Activated CD8-positive, alpha-beta memory T cell treated with anti-CD3 and anti-CD28 coated beads, Interleukin-2, amount 50 U/mL, for 24 hours (primary cell): Measurements from ENCODE around the gene CCNH.

Experiments
- DNase-seq: peaks from one replicate; pipeline ENCODE4 v3.0.0-alpha.2; 2020; ENCODE audit errors: extremely low read depth

Gene CCNH

DNA sequence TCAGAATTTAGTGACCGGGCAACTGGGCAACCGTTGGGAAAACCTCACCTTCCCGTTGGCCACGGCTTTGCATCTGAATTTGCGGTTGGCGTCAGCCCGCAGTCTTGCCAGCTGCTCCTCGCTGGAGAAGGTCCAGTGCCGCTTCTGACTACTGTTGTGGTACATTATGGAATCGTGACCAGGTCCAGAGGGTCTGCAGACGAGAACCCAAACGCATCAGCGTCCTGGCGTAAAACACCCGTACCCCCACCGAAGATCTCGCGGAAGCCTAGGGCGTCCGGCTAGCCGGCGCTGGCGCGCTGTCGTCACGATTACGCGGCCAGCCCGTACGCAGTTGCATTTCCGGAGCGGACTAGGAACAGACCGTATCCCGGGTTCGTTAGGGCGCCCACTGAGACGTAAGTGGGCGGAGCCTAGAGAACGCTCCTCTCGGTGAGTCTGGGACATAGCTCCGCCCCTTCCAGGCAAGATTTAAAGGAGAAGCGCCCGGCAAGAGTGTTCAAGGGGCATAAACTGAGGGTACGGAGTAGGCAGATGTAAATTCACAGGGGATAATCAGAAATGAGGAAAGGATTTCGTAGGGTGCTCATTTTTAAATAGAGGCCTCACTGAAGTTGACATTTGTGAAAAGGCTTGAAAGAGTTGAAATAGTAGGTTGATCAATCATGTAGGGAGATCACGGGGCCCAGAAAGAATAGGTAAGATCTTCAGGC lies at the start of gene CCNH:
Gene CCNH (minus strand): TSS at position 301 of the 713 bp plus-strand sequence. CDS start 136 bp downstream, at position 165.
- peak; percentile 91 for DNase-seq

DNA sequence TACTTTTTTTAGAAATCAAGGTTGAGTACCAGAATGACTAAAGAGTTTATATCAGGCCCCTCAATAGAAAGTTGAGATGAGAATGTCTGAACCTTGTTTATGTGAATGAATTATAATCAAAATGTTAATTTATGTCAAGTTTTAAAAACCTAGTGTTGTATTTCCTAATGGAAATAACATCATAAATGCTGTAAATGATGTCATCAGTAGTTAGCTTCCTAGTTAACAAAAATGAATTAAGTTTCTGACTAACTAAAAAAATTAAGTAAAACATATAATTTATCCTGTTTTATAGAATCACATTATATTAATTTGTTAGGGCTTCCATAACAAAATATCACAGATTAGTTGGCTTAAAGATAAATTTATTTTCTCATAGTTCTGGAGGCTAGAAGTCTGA lies 45.0 kb upstream of the CCNH start:
- DNase-seq, result no peak

DNA sequence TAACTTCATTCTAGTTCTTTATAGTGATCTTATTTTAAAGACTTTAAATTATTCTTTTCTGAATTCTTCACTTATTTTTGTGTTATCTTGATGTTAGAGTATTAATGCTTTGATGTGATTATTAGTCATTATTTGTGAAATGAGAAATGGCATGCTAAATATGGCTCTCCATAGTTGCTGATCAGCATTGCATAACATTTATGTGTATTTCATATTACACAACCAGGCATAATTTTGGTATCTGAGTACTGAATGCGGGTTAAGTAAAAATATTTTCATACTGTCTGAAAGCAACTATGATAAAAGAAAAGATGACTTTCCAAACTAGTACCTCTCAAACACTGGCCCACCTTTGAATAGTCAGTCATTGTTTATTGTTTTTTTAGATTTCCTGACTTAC lies 41.1 kb upstream of the CCNH start:
- no peak for DNase-seq

DNA sequence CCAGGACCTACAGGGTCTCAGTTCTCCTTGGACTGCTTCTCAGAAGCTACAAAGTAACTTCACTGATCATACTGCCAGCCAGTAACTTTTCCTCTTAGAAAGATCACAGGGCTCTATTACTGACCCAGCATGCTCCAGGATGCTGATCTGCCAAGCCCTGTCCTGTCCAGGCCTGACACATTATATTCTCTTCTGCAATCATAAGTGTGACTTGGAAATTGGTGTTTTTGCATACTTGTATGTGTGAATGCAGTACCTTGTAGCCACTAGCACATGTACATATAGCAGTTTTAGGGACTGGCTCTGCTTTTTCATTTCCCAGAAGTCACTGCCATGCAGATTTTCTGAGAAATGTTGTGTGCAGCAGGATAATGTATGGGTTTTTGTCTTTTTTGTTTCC lies 40.1 kb upstream of the CCNH start:
- DNase-seq, result no peak

DNA sequence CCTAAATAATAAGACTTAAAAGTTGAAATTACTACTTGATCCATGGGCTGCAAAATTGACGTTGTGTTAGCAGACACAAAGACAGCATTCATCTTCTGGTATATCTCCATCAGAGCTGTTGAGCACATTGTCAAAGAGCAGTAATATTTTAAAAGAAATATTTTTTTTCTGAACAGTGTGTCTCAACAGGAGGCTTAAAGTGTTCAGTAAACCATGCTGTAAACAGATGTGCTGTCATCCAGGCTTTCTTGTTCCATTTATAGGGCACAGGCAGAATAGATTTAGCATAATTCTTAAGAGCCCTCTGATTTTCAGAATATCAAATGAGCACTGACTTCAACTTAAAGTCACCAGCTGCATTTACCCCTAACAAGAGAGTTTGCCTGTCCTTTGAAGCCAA lies 29.7 kb upstream of the CCNH start:
- no peak for DNase-seq

DNA sequence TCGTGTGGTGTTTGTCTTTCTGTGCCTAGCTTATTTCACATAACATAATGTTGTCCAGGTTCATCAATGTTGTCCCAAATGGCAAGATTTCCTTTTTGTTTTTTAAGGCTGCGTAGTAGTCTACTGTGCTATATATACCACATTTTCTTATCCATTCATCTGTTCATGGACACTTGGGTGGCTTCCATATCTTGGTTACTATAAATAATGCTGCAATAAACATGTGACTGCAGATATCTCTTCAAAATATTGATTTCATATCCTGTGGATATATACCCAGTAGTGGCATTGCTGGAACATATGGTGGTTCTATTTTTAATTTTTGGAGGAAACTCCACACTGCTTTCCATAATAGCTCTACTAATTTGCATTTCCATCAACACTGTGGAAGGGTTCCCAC lies 25.5 kb upstream of the CCNH start:
- no peak for DNase-seq

DNA sequence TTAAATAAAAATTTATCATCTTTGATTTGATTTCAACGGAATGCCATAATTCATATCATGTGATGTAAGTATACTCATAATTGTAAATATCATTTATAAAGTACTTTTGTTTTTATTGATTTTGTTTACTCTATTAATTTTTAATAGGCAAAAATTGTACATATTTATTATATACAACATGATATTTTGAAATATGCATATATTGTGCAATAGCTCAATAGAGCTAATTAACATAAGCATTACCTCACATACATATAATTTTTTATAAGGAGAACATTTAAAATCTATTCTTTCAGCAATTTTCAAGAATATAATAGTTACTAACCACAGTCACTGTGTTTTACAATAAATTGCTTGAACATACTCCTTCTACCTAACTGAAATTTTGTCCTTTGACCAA lies 25.0 kb upstream of the CCNH start:
- no peak for DNase-seq

DNA sequence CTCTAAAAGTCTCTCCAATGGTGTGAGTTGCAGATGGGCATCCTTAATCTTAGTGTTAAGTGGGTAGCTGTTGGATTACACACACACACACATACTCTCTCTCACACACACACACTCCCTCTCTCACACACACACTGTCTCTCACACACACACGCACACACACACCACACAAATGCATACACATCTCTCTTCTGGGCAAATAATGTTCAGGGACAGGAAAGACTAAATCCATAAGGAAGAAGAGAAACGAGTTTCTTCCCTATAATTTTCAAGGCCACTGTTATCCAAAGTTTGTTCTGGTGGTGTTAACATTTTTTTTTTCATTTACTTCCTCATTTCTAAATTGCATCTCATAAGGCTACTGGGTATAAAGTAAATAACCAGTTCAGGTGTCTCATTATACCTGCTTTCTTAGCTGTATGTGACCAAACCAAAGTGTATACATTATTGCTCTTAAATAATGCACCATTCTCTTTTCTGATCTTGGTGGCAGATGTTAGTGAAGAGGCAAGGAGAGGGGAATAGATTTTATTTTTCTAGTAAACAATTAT lies 22.5 kb upstream of the CCNH start:
- no peak for DNase-seq

DNA sequence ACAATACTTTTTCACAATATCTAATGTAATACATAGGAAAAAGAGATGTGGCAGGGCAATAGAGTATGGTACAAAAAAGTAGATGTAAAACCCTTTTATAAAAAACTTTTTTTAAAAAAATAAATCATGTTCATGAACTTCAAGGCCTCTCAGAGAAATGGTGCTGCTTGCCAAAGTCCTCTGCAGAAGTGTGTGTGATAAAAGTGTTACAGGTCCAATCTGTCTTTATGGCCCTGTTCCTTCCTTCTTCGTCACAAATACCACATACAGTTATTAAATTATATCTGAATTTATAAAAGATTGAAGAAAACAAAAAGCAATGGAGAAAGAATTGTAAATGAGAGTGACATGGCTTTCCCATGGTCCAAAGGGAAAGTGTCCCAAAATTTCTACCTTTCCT lies 21.7 kb upstream of the CCNH start:
- no peak for DNase-seq

DNA sequence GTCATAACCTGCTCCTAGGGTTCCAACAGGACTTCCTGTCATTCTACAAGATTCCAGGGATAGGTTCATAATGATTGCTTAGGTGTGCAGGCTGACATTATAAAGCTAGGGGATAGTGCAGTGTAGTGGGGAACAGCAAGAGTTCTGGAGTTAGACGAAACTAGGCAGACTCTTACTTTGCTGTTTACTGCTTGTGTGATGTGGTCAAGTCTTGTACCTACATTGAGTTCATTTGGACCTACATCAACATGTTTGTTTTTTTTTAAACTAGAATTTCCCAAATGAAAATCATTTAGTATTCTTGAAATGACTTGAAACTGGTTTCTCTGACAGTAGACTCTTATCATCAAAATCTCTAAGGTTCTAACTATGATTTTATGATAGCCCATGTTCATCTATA lies 21.2 kb upstream of the CCNH start:
- DNase-seq, result no peak

DNA sequence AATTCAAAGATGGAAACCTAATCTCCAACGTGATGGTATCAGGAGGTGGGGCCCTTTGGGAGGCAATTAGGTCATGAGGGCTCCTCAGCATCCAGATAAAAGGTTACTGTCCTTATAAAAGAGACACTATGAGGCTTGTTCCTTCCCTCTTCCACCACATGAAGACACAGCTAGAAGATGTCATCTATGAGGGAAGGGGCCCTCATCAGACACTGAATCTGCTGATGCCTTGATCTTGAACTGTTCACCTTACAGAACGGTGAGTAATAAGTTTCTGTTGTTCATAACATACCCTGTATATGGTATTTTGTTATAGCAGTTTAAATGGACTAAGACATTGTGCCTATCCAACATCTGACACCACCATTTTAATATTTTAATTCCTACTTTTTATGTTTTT lies 19.7 kb upstream of the CCNH start:
- DNase-seq, result no peak

DNA sequence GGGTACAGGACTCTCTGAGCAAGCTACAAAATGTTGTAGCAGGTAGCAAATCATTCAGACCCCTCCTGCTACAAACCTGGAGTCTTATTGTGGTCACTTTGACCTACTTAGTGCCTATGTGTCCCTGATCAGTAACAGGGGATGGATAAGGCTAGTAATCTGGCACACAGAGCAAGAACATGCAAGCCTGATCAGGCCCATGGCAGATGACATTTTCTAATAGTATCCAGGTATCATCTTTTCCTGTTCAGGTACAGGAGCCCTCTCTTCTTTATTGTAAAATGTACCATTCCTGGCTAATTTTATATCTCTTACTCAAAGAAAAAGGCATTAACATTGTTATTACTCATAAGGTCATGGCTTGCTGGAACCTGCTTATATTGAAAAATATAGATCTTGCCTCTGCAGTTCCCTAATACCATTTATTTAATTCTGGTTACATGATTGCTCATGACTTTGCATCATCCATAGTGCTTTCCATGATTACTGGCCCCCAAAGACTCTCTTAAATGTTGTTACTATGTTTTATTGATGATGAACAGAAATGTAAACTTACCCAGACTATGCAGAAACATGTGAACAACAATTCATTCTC lies 18.2 kb upstream of the CCNH start:
- no peak for DNase-seq

DNA sequence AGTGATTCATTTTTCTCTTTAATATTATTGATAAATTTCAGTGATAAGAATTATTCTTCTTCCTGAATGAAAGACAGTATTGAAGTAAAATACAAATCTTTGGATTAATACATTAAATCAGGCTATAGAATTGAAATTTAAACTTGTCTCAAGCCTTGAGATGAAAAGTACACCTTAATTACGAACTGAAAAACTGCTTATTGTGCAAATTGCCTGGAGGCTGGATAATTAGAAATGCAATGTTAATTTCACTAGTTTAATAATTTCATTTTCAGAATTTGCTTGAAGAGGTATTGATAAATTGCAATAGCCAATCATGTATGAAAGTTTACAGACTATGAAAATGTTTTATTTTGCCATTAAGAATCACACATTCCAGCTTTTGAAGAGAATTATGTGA lies 11.0 kb upstream of the CCNH start:
- no peak for DNase-seq

DNA sequence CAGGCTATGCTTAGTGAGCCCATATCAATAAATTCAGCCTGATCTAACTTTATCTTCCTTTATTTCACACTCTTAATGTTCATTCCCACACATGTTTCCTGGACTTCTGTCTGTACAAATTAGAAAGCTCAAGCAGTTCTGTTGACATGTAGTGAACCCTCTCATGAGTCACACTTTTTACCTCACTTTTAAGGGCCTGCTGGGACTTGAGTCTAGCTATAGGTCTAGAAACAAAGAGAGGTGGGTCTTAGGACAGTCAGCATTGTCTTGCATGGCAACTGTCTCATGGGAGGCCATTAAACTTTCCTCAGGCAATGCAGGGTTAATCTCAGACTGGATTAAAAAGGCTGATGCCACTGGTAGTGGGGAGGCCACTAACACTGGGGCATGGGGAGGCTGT lies 8.6 kb upstream of the CCNH start:
- DNase-seq, result no peak

DNA sequence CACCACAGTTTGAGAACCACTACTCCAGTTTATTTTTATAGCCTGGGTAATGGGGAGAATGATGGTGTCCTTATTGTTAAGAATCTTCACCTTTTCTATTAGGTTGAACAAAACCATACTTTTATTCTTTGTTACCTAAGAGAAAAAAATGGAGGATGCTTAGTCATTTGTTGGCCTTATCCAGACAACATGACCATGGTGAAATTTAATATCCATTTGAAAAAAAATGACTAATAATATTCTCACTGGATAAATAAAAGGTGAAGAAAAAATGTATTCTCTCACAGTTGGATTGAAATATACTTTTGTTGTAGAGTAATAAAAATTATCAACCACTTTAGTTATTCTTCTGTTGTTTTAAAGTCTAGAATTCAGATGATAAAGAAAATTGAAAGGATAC lies 5.8 kb upstream of the CCNH start:
- no peak for DNase-seq

DNA sequence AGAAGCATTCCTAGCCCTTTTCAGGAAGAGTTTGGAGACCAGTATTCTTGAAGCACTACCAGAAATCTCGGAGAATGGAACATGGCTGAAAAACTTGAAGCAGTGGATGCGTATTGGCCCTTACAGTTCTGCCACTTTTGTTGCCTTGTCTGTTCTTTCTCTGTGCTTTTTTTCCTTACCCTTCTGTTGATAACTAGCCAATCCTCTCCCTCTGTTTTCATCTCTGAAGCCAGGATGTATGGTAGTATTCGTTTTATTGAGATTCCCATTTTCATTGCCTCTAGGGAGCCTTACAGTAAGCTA lies 564 bp upstream of the CCNH start:
- no peak for DNase-seq

DNA sequence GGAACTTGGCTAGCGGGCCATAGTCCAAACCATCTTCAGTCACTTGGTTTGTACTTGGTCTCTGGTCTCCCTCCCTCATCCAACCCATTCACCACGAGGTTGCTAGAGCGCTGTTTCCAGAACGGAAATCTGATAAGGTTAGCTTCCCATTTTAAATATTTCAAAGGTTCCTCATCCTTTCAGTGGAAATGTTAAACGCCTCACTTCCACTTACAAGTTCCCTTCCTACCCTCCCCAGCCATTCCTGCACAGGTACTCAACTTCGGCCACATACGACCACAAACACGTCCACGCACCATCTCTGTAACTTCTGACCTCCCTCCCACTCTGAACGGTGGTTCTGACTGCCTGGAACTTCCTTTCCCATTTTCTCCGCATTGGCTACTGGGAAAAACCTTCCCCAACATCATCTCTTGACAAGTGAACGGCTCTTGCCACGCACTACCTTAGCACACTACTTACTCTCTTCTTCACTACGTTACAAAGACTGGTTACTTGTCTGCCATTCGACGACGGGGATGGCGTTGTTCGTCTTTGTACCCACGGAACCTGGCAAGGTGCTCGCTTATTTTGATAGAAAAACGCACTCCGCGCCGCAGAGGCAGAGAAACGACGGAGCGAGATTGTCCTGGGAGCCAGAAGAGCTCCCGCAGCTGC lies 629 bp downstream of the CCNH start:
- DNase-seq, result no peak

DNA sequence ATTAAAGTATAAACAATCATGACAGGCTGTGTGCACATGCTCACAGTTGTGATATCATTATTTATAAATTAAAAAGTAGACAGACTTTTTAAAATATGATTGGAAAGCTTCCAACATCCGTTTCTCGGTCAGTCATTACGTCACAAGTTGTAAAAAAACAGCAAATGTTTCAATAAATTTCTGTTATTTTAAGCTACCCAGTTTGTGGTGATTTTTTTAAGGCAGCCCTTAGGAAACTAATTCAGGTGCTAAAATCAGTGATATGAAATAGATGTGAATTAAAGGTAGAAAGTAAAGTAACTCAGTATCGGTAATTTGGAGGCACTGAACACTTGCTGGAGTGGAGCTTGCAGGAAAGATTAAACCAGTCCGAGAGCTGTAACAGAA lies 1.2 kb downstream of the CCNH start:
- no peak for DNase-seq

DNA sequence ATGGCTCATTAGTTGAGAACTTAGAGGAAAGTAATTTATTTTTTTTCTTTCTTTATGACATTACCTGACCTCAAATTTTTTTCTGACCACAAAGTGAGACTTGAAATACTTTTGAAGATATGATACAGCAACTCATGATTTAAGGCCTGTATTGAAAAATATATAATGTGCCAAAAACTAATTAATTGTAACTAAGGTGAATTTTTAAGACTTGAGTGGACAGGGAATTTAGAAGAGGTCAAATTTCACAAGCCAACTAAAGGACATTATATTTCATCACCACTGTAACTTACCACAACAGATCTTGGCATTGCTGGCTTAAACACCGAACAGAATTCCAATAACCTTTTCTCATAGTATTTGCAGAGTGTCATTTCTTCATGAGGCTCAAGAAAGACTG lies 1.8 kb downstream of the CCNH start:
- no peak for DNase-seq

DNA sequence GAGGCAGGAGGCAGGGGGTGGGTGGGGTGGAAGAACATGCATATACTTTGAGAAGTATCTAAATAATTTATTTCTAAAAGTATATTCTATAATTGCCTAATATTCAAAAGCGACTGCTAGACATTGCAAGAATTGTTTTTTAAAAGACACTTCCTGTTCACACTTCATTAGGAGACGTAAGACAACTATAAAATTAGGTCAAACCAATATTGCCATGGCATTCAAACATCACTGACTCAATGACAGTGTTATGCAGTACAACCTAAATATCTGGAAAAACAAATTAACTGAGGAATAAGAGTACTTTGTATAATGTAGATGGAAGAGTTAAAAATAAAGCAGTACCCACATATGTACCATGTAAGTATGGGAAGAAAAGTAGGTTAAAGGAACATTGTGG lies 4.5 kb downstream of the CCNH start:
- DNase-seq, result no peak

DNA sequence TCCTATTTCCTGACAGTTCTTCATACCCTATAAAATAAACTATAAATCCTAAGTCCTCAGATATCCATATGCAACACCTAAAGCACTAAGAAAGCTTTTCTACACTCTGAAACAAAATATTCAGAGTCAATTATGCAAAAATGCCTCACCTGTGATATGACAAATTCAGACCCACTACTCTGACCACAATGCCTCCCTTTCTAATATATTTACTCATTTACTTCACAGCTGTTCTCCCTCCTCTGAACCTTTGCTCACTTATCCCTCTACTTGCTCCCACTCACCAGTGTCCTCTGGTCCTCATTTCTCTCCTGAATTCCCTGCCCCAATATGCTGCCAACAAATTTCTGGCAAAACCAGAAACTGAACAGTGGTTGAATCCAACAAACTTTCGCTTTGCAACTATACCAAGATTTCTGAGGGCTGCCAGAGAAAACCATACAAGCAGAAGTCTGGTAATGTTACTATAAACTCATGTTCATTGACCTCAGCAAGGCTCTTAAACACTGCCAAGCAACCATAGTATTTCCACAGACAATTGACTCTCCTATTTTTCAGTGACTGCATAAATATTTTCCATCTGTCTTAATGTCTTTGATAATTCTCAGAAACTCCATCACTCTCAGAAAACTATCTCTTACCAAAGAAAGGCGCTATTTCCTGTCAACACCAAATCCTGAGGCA lies 7.1 kb downstream of the CCNH start:
- DNase-seq, result no peak

DNA sequence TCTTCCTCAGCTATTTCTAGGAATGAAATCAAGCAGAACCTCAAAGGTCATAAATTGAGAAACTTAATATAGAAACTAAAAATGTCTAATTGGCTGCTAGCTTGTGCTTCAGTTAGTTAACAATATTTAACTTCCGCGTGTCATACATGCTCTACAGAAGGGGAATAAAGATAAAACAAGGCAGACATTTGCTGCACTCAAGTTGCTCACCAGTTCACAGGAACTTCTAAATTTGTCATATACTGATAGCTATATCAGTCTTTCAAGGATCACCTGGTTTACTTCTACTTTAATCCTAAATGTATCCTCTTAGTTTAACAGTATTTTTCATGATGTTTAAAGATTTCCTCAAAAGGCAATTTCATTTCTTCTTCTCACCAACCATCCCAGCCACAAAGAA lies 8.4 kb downstream of the CCNH start:
- DNase-seq, result no peak

DNA sequence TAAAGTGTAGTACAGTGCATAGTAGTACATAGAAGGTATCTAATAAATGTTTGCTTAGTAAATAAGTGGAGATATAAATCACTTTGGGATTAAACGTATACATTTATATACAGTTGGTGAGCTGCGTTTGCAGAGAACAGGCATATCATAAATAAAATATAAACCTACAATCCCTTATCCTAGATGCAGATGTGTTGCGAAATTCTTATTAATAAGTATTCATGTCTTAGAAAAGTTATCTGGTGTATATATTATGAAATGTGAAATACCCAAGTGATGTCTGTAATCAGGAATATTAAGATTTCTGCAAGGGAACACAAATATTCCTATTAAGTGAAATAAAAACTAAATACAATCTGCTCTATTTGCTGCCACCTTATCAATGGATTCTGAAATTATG lies 8.8 kb downstream of the CCNH start:
- DNase-seq, result no peak
